Heart left ventricle (tissue), 16 donors: ENCODE data around the gene U2SURP. TPM values are rescaled to one million over a fixed set of nuclear protein-coding genes. Genes with fewer than 3 reads are reported as not detected.

Experiments
- ATAC-seq, 4 donors: fragments of 200-7000 bp; cut with Tn5 transposase; one replicate each; pipeline ENCODE4 v1.9.1; 2020 to 2022; ENCODE audit warnings: moderate library complexity in 4 of 4, mild to moderate bottlenecking in 3 of 4, moderate number of reproducible peaks in 1 of 4
- DNase-seq, 5 donors: peaks; one replicate each; pipeline ENCODE4 v3.0.0-alpha.2; 2020
- H3K27ac ChIP-seq, 12 donors: fragments of 200-600 bp; sonication (generic) in 4 of 12; one replicate each; pipeline versions ENCODE4 v1.5.0 to v1.8.0; 2016 to 2022; ENCODE audit warnings: mild to moderate bottlenecking in 2 of 12
- H3K27me3 ChIP-seq, 9 donors: fragments of 200-600 bp; sonication (generic) in 2 of 9; one replicate each; pipeline versions ENCODE4 v1.5.1 to v1.8.0; 2016 to 2022; ENCODE audit warnings: mild to moderate bottlenecking in 3 of 9
- H3K36me3 ChIP-seq, 9 donors: fragments of 200-600 bp; sonication (generic) in 2 of 9; one replicate each; pipeline versions ENCODE4 v1.5.0 to v1.8.0; 2018 to 2022; ENCODE audit warnings: mild to moderate bottlenecking in 2 of 9
- H3K4me1 ChIP-seq, 12 donors: fragments of 200-600 bp; sonication (generic) in 4 of 12; one replicate each; pipeline versions ENCODE4 v1.5.0 to v1.8.0; 2016 to 2022; ENCODE audit warnings: mild to moderate bottlenecking in 3 of 12
- H3K4me3 ChIP-seq, 12 donors: fragments of 200-600 bp; sonication (generic) in 4 of 12; one replicate each; pipeline versions ENCODE4 v1.5.0 to v1.8.0; 2017 to 2022; ENCODE audit warnings: mild to moderate bottlenecking in 9 of 12, moderate library complexity in 4 of 12
- H3K9me3 ChIP-seq, 12 donors: fragments of 200-600 bp; sonication (generic) in 4 of 12; one replicate each; pipeline versions ENCODE4 v1.5.0 to v1.8.0; 2016 to 2022; ENCODE audit warnings: mild to moderate bottlenecking in 1 of 12
- POLR2A ChIP-seq, 2 donors: fragments of 450-650 bp; IDR thresholded peaks; one replicate each; pipeline ENCODE4 v1.6.1; 2017; ENCODE audit warnings: antibody characterized with exemption in 2 of 2, mild to moderate bottlenecking in 2 of 2, moderate library complexity in 2 of 2
- WGBS, 4 donors: extraction: QIAGEN DNeasy Blood & Tissue Kit in 2 of 4; methylation state at CpG; one replicate each; pipeline versions ENCODE4 v1.1.5 to v1.1.7; 2013 to 2018; 5-methylcytosine and 5-hydroxymethylcytosine counted together
- intact Hi-C, 10 donors: fragments of 100-400 bp; cut with DNase I; formaldehyde crosslinking; loops; one replicate each; pipeline versions ENCODE4 v1.11.1 to v1.14.2; 2022
- polyA plus RNA-seq, 2 donors: library from polyadenylated mRNA; stranded (reverse); fragments of 200-250 nt; gene quantifications; one replicate each; pipeline ENCODE4 v1.2.3, GENCODE V29; 2013
- total RNA-seq, 9 donors: library from RNA; depleted of rRNA in 2 of 9; stranded (reverse); fragments of >200 nt in 2 of 9; fragmentation: NEBNext Ultra II Directional in 3 of 9; extraction: Animal tissue kit (Norgen Biotek cat#: 25700) in 3 of 9; gene quantifications; one replicate each; pipeline versions ENCODE4 v1.1.0 to v1.2.4, GENCODE V29; 2016 to 2023
- TF ChIP-seq, protein P1 (sequence below), 12 donors: fragments of 200-600 bp; sonication (generic) in 4 of 12; IDR thresholded peaks; one replicate each; pipeline versions ENCODE4 v1.5.0 to v1.8.0; 2018 to 2022; ENCODE audit warnings: antibody characterized with exemption in 12 of 12, mild to moderate bottlenecking in 5 of 12
- donor health status: ischemic (EF 13 %, LVEDD 7.1; RV severe dilation, severe dysfunction).
- donor health status: healthy with polysubstance abuse.
- donor health status: DM: no; HTN: yes; CAD: no.
- donor health status: DM: no; HTN: no; CAD: no.
- donor health status: ischemic (EF 25% LVEDD 6.9; RV normal size, moderate dysfunction).
- donor health status: ischemic (EF 25% LVEDD 5.7; RV mildly dilated, moderate dysfunction).
- donor health status: healthy.
- donor health status: DM: yes; HTN: yes; CAD: no.
- donor health status: ischemic (EF 35%, LVEDD 5.7; RV mildly dilated, moderate dysfunction).
- donor health status: nonischemic (EF 11% LVEDD 7.7; RV severe dilation, severe dysfunction).
- donor health status: DM: yes; HTN: yes; CAD: no.
- donor health status: PGD.
- donor health status: ischemic (EF 29% LVEDD 5.4; RV normal size, mild dysfunction).
- donor health status: nonischemic (EF 23%, LVEDD 6.1; RV moderate dilation, normal function).

The U2SURP gene
- total and polyA plus RNA-seq, 11 donors: 17.4 to 42.0 (median 33.1) TPM

DNA sequence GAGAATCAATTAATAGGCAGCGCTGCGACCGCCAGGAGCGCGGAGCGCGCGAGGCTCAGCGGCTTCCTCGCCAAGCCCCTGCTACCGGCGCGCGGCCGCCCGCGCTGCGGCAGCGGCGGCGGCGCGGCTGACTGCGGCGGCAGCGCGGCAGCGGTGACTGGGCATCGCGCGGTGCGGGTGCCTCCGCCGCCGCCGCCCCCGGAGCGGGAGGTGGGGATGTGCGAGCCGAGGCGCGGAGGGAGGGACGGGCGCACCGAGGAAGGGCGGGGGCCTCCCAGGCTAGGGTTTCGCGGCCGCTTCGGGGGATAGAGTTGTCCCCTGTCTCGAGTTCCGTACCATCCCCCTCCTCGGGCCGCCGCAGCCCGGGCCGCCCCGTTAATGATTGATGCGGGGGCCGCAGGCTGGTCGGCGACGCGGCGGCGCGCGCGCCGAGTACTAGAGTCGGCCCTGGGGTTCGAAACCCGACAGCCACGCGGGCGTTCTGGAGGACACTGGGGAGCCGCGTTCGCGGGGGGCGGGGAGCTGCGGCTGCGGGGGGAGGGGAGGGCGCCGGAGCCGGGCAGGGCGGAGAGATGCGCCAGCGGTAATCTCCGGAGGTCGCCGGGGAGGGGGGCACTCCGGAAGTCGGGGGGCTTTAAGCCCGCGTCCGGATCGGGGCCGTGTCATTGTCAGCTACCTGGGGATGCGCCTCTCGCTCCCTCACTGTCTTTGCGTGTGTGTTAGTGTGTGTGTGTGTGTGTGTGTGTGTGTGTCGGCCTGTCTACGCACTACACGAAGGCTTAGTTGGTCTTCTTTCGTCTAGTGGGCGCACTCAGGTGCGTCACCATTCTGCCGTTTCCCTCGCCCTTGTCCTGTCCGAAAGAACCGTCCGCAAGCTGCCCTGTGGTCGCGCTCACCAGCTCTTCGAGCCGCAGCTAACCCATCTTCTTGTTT lies 37.6 kb upstream of the U2SURP start, which contains the start of gene PAQR9:
PAQR9 (minus strand) TSS at position 159 of the 933 bp plus-strand sequence. CDS start 338 bp downstream, outside the sequence.
- DNase-seq: peak; percentile 24 to 66 (median 39)
- H3K27me3 ChIP-seq: peaks cover 0 to 57% (median 8%) of the 10 kb centered on the region in 9 donors
- TF ChIP-seq POLR2A (IDR thresholded peaks at IDR 0.05): no peak
- TF ChIP-seq, protein P1, sequence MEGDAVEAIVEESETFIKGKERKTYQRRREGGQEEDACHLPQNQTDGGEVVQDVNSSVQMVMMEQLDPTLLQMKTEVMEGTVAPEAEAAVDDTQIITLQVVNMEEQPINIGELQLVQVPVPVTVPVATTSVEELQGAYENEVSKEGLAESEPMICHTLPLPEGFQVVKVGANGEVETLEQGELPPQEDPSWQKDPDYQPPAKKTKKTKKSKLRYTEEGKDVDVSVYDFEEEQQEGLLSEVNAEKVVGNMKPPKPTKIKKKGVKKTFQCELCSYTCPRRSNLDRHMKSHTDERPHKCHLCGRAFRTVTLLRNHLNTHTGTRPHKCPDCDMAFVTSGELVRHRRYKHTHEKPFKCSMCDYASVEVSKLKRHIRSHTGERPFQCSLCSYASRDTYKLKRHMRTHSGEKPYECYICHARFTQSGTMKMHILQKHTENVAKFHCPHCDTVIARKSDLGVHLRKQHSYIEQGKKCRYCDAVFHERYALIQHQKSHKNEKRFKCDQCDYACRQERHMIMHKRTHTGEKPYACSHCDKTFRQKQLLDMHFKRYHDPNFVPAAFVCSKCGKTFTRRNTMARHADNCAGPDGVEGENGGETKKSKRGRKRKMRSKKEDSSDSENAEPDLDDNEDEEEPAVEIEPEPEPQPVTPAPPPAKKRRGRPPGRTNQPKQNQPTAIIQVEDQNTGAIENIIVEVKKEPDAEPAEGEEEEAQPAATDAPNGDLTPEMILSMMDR (IDR thresholded peaks at IDR 0.05): no peak
- H3K9me3 ChIP-seq: no peaks in the 10 kb centered on the region
- intact Hi-C loops: no loop called here
- H3K27ac ChIP-seq: peak within 1 kb of the TSS in 11 of 12 donors; percentile 74 to 91 (median 83)
- peak within 1 kb of the TSS; percentile 52 to 87 (median 66) for H3K4me3 ChIP-seq
- peak in 3 of 4 donors; percentile 53 to 62 (median 57) for ATAC-seq
- 2 to 6% (median 4%) methylated on average over 59 to 117 of the region's 117 CpGs for WGBS, 4 donors
- peaks cover 0 to 21% (median 0%) of the 10 kb centered on the region in 12 donors for H3K4me1 ChIP-seq
- H3K36me3 ChIP-seq: no peaks in the 10 kb centered on the region

DNA sequence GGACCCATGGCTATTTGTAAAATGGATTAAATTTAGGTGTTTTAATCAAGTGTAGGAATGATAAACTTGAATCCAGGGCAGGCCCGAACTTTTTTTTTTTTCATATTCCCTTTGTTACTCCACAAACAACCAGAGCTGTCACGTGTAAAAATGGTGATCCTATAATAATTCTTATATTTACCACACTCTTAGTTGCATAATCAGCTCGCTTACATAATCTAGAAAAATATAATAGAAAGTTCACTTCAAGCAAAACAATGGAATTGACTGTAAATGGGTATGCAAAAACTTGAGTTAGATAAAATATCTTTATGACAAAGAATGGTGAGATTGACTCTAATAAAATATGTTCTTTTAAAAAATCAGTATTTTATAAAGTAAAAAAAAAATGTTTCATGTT lies 35.8 kb upstream of the U2SURP start:
- no peak for ATAC-seq
- no peak overlapping the region for H3K4me3 ChIP-seq
- no peak overlapping the region for H3K27ac ChIP-seq
- intact Hi-C loops: no loop called here
- H3K36me3 ChIP-seq: no peaks in the 10 kb centered on the region
- peaks cover 0 to 45% (median 8%) of the 10 kb centered on the region in 9 donors for H3K27me3 ChIP-seq
- no peak for DNase-seq
- no peak for TF ChIP-seq POLR2A (IDR thresholded peaks at IDR 0.05)
- TF ChIP-seq, protein P1 (IDR thresholded peaks at IDR 0.05): no peak
- H3K9me3 ChIP-seq: no peaks in the 10 kb centered on the region
- 80 to 89% (median 85%) methylated on average over 3 of the region's 3 CpGs for WGBS, 4 donors
- H3K4me1 ChIP-seq: peaks cover 0 to 21% (median 0%) of the 10 kb centered on the region in 12 donors

DNA sequence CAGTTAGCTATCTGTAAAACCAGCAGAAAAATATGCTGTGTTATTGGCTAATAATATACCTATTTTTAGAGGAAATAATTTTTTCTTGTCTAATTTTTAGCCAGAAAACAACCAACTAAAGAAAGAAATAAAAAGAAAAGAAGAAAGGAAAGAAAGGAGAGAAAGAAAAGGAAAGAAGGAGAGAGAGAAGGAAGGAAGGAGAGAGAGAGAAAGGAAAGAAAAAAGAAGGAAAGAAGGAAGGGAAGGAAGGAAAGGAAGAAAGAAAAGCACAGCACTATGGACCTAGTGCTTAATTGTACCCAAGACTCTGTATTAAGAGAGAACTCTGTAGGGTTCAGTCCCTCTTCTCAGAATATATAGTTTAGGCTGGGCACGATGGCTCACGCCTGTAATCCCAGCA lies 34.6 kb upstream of the U2SURP start:
- H3K4me3 ChIP-seq: no peak overlapping the region
- no peaks in the 10 kb centered on the region for H3K9me3 ChIP-seq
- DNase-seq (no peak), ATAC-seq (no peak)
- no peak overlapping the region for H3K27ac ChIP-seq
- intact Hi-C loops: no loop called here
- peaks cover 0 to 39% (median 3%) of the 10 kb centered on the region in 9 donors for H3K27me3 ChIP-seq
- TF ChIP-seq POLR2A (IDR thresholded peaks at IDR 0.05): no peak
- TF ChIP-seq, protein P1 (IDR thresholded peaks at IDR 0.05): no peak
- WGBS, 4 donors: 86 to 99% (median 97%) methylated on average over 2 of the region's 2 CpGs
- H3K4me1 ChIP-seq: peaks cover 0 to 21% (median 0%) of the 10 kb centered on the region in 12 donors
- H3K36me3 ChIP-seq: no peaks in the 10 kb centered on the region

DNA sequence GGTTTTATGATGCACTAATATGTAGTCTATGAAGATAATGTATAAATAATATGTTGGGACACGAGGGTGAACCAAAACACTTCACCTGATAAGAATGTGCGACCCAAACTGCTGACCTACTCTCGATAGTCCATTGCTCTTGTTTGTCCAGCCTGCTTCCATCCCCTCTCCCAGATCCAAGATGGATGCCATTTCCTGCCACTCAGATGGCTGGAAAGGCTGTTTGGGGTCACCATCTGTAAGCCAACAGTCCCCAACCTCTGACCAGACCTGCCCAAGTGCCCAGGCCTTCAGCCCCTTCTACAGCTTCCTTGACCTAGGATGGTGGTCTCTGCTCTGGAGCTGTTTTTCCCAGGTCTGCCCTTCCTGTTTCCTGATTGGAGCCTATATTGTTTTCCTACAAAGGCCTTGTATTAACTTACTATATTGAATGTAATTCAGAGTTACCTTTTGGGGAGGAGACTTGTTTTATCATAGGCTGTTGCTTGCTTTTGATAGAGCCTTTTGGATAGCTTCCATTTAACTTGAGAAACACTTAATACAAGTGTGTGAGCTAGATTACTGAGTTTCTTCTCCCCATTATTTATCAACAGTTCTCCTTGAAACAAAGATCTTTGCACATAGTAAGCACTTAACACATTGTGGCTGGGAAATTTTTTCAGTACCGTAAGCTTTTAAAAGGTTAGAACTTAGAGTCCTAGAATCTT lies 32.9 kb upstream of the U2SURP start:
- 57 to 70% (median 68%) methylated on average over 4 of the region's 4 CpGs for WGBS, 4 donors
- no peak overlapping the region for H3K4me3 ChIP-seq
- peaks cover 0 to 22% (median 3%) of the 10 kb centered on the region in 9 donors for H3K27me3 ChIP-seq
- no peaks in the 10 kb centered on the region for H3K9me3 ChIP-seq
- H3K36me3 ChIP-seq: no peaks in the 10 kb centered on the region
- no peak overlapping the region for H3K27ac ChIP-seq
- intact Hi-C loops: no loop called here
- peaks cover 0 to 24% (median 0%) of the 10 kb centered on the region in 12 donors for H3K4me1 ChIP-seq
- no peak for ATAC-seq
- TF ChIP-seq, protein P1 (IDR thresholded peaks at IDR 0.05): no peak
- no peak for TF ChIP-seq POLR2A (IDR thresholded peaks at IDR 0.05)
- no peak for DNase-seq
